Measurements from ENCODE around the gene GRAMD2B. TPM values are rescaled to one million over a fixed set of nuclear protein-coding genes. Genes with fewer than 3 reads are reported as not detected.

GRAMD2B gene
- total RNA-seq, 4 donors from 2014 or later = 37.7 to 61.5 (median 44.6) TPM

DNA sequence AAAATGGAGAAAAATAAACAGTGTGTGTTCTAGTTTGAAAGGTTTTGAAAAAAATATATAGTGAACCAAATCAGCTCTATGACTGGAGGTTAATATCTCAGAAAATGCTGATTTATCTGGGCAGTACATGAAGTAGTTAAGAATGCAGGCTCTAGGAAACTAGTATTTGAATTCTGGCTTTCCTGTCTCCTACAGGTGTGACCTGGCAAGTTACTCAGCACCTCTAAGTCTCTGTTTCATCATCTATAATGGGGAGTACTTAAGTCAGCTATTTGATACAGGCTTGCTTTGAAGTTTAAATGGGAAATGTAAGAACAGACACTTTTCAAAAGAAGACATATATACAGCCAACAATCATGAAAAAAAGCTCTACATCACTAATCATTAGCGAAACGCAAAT, 5.2 kb downstream of the GRAMD2B start:
- Histone ChIP-seq H3K4me3 (no peak overlapping the region), H3K36me3 (peaks cover 0 to 18% (median 0%) of the 10 kb centered on the region in 3 donors), H3K27ac (no peak overlapping the region), H3K4me1 (peaks cover 0 to 50% (median 16%) of the 10 kb centered on the region in 4 donors), H3K9me3 (no peaks in the 10 kb centered on the region), H3K27me3 (no peaks in the 10 kb centered on the region)
- 2 to 19% methylated on average over 2 of the region's 2 CpGs for WGBS, 2 donors
- no peak for TF ChIP-seq EP300 (IDR thresholded peaks at IDR 0.05)
- TF ChIP-seq, protein P1, sequence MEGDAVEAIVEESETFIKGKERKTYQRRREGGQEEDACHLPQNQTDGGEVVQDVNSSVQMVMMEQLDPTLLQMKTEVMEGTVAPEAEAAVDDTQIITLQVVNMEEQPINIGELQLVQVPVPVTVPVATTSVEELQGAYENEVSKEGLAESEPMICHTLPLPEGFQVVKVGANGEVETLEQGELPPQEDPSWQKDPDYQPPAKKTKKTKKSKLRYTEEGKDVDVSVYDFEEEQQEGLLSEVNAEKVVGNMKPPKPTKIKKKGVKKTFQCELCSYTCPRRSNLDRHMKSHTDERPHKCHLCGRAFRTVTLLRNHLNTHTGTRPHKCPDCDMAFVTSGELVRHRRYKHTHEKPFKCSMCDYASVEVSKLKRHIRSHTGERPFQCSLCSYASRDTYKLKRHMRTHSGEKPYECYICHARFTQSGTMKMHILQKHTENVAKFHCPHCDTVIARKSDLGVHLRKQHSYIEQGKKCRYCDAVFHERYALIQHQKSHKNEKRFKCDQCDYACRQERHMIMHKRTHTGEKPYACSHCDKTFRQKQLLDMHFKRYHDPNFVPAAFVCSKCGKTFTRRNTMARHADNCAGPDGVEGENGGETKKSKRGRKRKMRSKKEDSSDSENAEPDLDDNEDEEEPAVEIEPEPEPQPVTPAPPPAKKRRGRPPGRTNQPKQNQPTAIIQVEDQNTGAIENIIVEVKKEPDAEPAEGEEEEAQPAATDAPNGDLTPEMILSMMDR (IDR thresholded peaks at IDR 0.05) = no peak
- TF ChIP-seq POLR2A (IDR thresholded peaks at IDR 0.05) = no peak
- DNase-seq (ENCODE audit: low spot score in 2 of 2) = no peak

GRCh38 chr5:126430631-126431030, 7.4 kb downstream of the GRAMD2B start:
- TF ChIP-seq POLR2A (IDR thresholded peaks at IDR 0.05) (no peak), EP300 (IDR thresholded peaks at IDR 0.05) (no peak)
- TF ChIP-seq, protein P1 (IDR thresholded peaks at IDR 0.05) = no peak
- Histone ChIP-seq H3K9me3 (no peaks in the 10 kb centered on the region), H3K36me3 (peaks cover 0 to 18% (median 0%) of the 10 kb centered on the region in 3 donors), H3K27me3 (no peaks in the 10 kb centered on the region), H3K4me3 (no peak overlapping the region), H3K4me1 (peaks cover 0 to 42% (median 9%) of the 10 kb centered on the region in 4 donors), H3K27ac (no peak overlapping the region)
- no peak for DNase-seq (ENCODE audit: low spot score in 2 of 2)

- peak overlapping the region in 1 of 4 donors; percentile 13 for H3K27ac ChIP-seq
- no peaks in the 10 kb centered on the region for H3K9me3 ChIP-seq
- peaks cover 0 to 45% (median 0%) of the 10 kb centered on the region in 3 donors for H3K36me3 ChIP-seq
- no peak for DNase-seq (ENCODE audit: low spot score in 2 of 2)
- no peak for TF ChIP-seq EP300 (IDR thresholded peaks at IDR 0.05)
- no peak for TF ChIP-seq POLR2A (IDR thresholded peaks at IDR 0.05)
- TF ChIP-seq, protein P1 (IDR thresholded peaks at IDR 0.05) = no peak
- peaks cover 0 to 15% (median 0%) of the 10 kb centered on the region in 4 donors for H3K4me1 ChIP-seq
- H3K27me3 ChIP-seq = no peaks in the 10 kb centered on the region
- no peak overlapping the region for H3K4me3 ChIP-seq
These were observed 10.5 kb downstream of the GRAMD2B start for GRCh38 chr5:126433701-126434100.

DNA sequence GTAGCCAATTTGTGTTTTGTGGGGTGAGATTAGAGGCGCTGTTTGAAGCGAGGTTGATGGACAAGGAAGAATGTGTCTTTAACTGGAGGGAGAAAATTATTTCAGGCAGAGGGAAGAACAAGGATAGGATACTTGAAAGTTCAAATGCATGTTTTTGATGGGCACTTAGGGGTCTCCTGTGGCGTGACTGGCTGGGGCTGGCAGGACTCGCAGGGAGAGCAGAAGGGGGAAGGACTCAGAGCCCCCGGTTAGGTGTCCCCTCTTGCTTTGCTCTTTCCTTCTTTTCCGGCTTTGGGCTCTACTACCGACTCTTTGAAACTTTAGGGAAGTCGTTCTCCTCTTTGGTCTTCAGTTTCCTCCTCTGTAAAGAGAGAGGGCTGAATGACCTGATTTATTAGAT, 12.1 kb downstream of the GRAMD2B start:
- Histone ChIP-seq H3K36me3 (peaks cover 0 to 42% (median 0%) of the 10 kb centered on the region in 3 donors), H3K4me3 (no peak overlapping the region), H3K27ac (no peak overlapping the region), H3K9me3 (peaks cover 0 to 6% (median 0%) of the 10 kb centered on the region in 4 donors), H3K27me3 (no peaks in the 10 kb centered on the region), H3K4me1 (peaks cover 0 to 11% (median 0%) of the 10 kb centered on the region in 4 donors)
- TF ChIP-seq, protein P1 (IDR thresholded peaks at IDR 0.05) = no peak
- no peak for TF ChIP-seq POLR2A (IDR thresholded peaks at IDR 0.05)
- no peak for TF ChIP-seq EP300 (IDR thresholded peaks at IDR 0.05)
- no peak for DNase-seq (ENCODE audit: low spot score in 2 of 2)
- WGBS, 2 donors = 84 to 88% methylated on average over 8 of the region's 8 CpGs

- WGBS, 2 donors = 85 to 91% methylated on average over 2 of the region's 2 CpGs
- TF ChIP-seq POLR2A (IDR thresholded peaks at IDR 0.05) (no peak), EP300 (IDR thresholded peaks at IDR 0.05) (no peak)
- TF ChIP-seq, protein P1 (IDR thresholded peaks at IDR 0.05) = no peak
- no peaks in the 10 kb centered on the region for H3K27me3 ChIP-seq
- H3K4me3 ChIP-seq = no peak overlapping the region
- H3K4me1 ChIP-seq = peaks cover 0 to 11% (median 0%) of the 10 kb centered on the region in 4 donors
- peaks cover 0 to 41% (median 0%) of the 10 kb centered on the region in 3 donors for H3K36me3 ChIP-seq
- DNase-seq (ENCODE audit: low spot score in 2 of 2) = no peak
- H3K27ac ChIP-seq = no peak overlapping the region
- H3K9me3 ChIP-seq = peaks cover 0 to 8% (median 0%) of the 10 kb centered on the region in 4 donors
These were observed 12.5 kb downstream of the GRAMD2B start for GRCh38 chr5:126435714-126436113.
